Measurements from ENCODE around the gene DCST2.

Gene DCST2

DNA sequence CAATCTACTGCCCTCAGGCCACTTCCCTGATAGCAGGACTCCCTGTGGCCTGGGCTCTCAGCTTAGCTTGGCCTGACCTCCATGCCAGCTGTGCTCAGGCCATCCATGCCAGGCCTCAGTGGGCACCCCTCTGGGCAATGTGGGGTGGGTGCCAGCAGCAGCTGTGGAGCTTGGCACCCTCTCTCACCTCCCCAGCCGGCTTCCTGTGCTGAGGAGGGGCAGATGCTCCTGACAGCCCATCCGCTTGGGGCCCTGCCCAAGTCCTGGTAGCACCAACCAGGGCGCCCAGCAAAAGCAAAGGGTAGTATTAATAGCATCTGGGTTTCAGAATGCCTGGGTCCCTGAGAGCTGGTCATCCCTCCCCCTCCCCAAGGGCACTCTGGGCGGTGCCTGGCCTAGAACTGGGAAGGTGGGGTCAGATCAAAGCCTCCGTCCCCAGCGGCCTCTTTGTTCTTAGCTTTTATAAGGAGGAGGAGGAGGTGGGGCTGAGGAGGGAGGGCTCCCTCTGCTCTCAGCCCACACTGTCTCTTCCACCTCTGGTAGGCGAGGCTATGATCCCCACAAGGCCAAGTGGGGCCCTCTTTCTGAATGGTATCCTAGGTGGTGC is 36.1 kb upstream of the DCST2 start:
- no peak for DNase-seq

DNA sequence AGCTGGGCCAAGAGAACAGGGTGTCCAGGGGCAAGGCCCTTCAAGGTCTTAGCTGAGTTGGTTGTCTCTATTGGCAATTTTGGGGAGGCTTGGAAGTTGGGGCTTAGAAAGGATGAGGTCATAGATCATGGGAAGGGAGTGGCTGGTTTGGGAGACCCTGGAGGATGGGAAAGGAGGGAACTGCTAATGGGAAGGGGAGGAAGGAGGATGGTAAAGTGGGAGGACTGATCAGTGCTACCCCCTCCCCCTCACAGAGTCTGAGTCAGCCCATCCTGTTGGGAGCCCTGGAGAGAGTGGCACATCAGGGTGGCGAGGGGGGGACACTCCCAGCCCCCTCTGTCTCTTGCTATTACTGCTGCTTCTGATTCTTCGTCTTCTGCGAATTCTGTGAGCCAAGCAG is 35.0 kb upstream of the DCST2 start:
- no peak for DNase-seq

DNA sequence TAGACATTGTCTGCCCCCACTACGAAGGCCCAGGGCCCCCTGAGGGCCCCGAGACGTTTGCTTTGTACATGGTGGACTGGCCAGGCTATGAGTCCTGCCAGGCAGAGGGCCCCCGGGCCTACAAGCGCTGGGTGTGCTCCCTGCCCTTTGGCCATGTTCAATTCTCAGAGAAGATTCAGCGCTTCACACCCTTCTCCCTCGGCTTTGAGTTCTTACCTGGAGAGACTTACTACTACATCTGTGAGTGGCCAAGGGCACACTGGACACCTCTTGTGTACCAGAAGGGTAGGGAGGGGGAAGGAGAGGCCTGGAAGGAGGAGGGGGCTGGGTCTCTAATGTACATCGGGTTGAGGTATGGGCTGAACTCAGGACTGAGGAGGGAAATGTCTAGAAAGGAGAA is 33.2 kb upstream of the DCST2 start:
- no peak for DNase-seq

DNA sequence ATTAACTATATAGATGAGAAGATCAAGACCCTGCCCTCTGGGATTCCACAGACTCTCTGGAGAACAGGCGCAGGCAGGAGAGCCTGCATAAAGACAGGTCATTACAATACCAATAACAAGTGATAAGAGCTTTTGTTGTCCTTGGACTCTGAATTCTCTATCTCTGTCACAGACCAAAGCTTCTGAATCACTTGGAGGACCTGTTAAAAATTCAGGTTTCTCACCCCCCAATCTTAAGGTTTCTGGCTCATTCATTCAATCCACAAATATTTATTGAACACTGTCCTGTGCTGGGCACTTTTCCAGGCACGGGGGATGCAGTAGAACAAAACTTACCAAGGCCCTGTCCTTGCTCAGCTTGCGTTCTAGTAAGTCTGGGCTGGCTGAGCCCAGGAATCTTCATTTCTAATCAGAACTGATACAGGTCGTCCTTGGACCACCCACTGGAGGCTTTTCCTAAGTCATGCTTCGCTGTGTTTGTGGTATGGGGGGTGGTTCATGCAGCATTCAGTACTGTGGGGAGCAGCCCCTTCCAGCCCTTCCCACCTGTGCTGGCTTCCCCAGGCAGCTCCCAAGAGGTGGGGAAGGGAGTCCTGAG is 31.4 kb upstream of the DCST2 start:
- DNase-seq = no peak

DNA sequence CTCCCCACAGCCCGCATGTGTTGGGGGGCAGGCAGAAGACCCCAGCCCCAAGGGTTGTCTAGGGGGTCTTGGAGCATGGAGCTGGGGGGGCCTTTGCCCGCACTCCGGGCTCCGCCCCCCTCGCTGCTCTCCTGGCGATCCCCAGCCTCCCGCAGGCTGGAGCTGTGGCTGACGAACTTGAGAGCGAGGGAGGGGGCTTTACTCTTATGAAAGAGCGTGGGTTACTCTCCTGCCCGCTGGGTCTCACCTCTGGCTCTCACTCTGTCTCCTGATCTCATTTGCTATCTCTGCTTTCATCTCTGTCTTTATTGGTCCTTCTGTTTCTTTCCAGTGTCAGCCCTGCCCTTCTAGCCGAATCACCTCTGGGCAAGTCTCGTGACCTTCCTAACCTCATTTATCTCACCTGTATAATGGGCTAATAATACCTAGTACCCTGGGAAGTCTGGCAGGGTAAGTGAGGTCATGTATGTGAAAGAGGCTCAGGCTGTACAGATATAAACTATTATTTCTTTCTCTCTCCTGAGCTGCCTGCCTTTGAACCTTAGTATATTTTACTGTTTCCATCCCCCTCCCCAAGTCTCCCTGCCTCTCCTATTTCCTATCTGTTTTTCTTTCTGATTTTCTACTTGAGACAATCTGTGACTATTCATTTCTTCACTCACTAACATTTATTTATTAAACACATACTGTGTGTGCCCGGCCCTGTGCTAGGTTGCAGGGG is 30.7 kb upstream of the DCST2 start:
- no peak for DNase-seq

DNA sequence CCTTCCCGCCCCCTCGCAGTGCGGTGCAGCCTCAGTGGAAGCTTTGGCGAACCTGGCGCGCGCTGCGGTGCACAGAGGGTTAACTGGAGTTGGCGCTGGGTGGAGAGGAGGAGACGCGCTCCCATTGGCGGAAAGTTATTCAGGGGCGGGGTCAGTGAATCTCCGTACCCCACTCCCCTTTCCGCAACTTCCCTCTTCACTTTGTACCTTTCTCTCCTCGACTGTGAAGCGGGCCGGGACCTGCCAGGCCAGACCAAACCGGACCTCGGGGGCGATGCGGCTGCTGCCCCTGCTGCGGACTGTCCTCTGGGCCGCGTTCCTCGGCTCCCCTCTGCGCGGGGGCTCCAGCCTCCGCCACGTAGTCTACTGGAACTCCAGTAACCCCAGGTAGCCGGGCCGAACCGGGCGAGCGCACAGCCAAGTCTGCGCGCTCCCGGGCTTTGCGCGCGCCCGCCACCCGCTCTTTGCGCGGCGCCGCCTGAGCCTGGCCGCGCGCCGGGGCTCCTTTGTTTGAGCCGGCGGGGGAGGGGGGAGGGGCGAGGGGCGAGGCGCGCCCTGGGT is 30.0 kb upstream of the DCST2 start, which contains the start of gene EFNA4:
TSS of gene EFNA4 (plus strand) at position 191 of the 561 bp plus-strand sequence. CDS start at position 275, 84 bp downstream.
- DNase-seq = peak; percentile 82

DNA sequence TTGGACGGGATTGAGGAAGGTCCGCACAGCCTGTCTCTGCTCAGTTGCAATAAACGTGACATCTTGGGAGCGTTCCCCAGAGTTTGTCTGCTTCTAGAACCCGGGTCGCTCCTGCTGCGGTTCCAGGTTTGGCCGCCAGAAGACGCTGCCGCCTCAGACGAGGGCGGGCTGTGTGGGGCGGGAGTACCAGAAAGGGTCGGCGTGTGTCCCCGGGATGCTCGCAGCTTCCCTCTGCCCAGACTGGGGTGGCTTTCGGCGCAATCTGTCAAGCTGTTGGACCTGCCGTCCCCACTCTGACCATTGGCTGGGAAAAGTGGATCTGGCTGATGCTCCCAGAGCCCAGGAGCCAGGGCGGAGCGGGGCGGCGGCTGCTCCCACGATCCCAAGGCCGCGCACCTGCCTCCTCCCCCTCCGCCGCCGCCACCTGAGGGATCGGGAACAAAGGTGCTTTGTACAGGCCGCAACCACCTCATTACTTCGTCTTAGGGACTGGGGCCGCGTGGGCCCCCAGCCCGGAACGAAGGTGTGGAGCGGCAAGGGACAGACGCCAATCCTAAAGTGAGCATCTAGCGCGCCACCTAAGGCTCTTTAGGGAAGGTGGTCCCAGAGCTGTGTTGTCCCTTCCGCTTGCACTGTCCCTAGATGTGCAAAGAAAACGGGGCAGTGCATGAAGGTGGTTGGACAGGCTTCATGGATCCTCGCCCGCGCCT is 29.3 kb upstream of the DCST2 start:
- DNase-seq = peak; percentile 51

DNA sequence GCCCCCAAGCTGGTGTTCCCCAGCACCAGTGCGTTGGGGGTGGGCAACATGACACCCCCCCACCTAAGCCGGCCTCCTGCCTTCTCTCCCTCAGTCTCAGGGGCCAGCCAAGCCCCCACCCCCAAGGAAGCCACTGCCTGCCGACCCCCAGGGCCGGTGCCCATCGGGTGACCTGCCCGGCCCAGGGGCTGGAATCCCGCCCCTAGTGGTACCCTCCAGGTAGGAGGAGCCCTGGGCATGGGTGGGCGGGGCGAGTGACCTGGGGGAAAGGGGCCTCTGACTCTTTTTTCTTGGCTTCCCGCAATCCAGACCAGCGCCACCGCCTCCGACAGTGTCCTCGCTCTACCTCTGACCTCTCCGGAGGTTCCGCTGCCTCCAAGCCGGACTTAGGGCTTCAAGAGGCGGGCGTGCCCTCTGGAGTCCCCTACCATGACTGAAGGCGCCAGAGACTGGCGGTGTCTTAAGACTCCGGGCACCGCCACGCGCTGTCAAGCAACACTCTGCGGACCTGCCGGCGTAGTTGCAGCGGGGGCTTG is 28.6 kb upstream of the DCST2 start:
- DNase-seq = no peak

DNA sequence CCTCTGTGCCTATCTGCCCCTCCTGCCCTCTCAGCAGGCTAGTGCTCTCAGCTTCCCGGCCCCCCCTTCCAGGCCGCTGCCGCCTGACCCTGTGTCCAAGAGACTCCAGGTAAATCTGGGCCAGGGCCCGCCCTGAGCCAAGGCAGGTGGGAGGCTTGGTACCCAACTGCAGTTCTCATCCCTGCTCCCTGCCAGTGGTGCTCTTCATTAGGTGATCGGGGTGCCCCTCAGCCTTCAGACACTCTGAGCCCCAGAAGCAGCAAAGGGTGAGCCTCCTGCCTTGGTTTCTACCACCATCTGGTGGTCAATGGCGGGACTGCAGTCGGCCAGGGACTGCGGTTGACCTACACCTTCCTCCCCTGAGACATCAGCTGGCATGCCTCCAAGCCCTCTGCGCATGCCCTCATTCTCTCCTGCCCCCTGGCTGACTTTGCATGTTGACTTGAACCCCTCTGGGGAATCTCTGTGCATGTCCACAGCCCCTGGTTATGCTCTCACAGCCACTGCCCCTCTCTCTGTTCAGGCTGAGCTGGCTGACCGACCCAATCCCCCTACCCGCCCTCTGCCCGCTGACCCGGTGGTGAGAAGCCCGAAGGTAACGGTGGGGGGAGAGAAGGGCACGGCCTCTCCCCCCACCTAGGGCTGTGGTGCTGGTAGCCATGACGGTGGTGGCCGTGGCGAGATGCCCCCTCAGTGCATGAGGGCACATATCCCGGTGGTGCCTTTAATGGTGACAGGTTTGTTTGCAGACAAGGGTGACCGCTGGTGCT is 28.0 kb upstream of the DCST2 start:
- peak; percentile 88 for DNase-seq

DNA sequence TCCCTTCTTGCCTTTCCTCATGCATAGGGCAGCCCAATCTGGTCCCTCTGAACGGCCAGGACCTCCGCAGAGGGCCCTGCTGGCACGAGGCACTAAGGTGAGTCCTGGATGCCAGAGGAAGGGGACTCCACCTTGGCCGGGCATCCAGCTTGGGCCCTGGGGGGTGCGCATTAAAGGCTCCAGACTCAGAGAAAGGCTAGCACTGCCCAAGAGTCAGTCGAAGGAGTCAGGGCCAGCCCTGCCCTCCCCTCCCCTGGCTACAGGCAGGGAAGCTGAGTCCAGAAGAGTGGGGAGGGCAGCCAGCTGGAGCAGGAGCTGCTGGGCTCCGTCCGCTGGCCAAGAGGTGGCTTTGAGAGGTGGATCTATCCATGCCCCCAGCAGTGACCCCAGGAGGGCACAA is 27.2 kb upstream of the DCST2 start:
- no peak for DNase-seq

DNA sequence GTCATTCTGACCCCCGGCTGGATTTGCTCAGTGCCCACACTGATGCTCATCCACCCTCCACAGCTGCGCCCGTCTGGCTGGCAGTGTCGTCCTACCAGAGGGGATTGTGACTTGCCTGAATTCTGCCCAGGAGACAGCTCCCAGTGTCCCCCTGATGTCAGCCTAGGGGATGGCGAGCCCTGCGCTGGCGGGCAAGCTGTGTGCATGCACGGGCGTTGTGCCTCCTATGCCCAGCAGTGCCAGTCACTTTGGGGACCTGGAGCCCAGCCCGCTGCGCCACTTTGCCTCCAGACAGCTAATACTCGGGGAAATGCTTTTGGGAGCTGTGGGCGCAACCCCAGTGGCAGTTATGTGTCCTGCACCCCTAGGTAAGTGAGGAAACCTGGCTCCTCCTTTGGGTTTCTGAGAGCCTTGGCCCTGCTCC is 24.2 kb upstream of the DCST2 start:
- DNase-seq = no peak

DNA sequence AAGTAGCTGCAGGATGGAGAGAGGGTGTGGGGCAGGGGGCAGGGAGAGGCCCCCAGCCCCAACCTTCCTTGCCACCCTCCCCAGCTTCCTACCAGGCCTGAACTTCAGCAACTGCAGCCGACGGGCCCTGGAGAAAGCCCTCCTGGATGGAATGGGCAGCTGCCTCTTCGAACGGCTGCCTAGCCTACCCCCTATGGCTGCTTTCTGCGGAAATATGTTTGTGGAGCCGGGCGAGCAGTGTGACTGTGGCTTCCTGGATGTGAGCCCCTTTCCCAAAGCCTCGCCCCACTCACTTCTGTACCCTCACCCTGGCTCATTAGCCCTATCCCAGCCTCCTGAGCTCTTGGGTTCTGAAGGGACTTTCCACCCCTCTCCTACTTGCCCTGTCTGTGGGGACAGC is 23.5 kb upstream of the DCST2 start:
- DNase-seq = no peak

DNA sequence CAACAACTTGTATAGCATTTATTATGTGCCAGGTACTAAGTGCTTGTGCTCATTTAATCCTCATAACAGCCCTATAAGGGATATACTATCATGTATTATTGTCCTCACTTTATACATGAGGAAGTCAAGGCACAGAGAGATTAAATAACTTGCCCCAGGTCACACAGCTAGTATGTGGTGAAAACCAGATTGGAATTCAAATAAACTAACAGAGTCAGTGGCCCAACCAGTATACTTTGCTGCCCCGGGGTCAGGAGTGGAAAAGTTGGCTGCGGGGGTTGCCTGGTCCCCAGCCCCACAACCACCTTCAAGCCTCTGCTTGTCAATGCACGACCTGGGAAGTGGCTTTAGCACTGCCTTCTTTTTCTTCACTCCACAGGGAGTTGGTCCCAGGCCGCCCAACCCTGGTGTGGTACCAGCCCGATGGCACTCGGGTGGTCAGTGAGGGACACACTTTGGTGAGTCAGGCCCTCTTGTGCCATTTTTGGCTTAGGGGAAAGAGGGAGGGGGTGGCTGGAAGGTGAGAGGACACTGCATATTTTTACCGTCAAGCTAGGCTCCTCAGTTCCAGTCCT is 20.0 kb upstream of the DCST2 start:
- no peak for DNase-seq

DNA sequence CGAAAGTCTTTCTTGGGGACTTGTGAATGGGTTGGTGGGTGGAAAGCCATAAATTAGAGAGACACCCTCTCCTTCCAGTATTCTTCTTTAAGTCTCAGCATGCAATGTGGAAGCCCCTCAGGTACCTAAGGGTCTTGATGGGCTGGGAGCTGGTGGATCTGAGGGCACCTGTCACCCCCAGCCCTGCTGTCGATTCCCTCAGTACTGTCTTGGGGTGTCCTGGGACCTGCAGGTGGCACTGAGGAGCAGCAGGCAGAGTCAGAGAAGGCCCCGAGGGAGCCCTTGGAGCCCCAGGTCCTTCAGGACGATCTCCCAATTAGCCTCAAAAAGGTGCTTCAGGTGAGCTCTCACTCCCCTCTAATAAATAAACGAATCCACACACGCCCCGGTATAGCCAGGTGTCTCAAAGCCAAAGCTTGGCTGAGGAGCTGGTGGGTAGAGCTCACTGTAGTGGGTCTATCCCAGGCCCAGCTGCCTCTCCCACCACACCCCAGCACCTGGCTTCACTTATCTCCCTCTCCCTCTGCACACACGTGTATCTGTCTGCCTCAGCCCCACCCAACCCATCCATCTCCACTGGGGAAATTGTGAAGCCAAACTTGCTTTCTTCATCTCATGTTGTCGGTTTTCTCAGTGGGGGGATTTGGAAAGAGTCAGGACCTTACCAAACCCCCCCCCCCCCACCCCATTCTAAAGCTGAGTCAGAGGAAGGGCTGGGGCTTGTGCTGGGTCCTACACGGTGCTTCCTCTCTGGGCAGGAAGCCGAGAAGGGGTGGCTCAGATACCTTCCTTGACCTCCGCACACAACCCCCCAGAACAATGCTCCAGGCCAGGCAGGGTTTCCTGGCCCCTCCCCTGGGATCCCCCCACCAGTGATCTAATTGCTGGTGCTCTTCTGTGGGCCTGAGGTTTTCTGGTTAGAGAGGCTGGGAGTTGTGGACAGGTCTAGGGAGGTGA is 19.1 kb upstream of the DCST2 start:
- DNase-seq = peak; percentile 18

DNA sequence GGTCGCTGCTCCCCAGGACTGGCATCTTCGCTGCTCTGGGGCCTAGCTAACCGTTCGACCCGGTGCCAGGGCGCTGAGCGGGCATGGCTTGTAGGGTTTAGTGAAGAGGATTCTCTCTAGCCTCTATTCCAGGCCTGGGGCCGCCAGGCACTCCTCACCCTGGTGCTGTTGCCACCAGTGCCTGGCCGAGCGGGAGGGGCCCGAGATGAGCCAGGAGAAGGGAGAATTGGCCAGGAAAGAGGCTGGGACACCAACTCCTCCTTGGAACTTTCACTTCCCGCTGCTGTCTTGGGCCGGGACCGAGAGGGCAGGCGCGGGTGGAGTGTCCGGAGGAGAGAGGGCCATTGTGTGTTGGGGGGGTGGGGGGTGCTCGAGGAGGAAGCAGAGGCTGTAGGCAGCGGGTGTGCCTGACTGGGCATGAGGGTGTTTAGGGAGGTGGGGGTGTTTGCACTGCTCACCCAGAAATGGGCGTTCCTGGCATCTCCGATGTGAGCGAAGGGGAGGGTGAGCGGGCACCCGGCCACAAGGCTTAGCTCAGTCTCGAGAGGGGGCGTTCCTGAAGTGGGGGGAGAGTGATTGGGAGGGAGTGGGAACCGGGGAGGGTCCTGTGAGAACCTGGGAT is 18.3 kb upstream of the DCST2 start:
- DNase-seq = peak; percentile 30

DNA sequence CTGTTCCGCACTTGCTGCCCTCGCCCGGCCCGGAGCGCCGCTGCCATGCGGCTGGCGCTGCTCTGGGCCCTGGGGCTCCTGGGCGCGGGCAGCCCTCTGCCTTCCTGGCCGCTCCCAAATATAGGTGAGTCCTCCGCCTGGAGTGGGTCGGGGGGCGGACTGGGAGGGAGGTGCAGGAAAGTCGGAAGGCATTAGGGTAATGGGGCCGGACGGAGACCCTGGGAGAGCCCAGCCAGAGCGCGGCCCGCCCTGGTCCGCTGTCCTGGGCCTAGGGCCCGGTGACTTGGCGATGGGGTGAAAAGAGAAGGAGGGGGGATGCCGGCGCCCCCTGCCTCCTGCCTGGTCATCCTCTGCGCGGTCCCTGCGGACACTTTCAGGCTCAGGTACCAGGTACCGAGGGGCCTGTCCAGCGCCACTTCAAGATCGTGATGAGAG is 17.8 kb upstream of the DCST2 start:
- DNase-seq = no peak

DNA sequence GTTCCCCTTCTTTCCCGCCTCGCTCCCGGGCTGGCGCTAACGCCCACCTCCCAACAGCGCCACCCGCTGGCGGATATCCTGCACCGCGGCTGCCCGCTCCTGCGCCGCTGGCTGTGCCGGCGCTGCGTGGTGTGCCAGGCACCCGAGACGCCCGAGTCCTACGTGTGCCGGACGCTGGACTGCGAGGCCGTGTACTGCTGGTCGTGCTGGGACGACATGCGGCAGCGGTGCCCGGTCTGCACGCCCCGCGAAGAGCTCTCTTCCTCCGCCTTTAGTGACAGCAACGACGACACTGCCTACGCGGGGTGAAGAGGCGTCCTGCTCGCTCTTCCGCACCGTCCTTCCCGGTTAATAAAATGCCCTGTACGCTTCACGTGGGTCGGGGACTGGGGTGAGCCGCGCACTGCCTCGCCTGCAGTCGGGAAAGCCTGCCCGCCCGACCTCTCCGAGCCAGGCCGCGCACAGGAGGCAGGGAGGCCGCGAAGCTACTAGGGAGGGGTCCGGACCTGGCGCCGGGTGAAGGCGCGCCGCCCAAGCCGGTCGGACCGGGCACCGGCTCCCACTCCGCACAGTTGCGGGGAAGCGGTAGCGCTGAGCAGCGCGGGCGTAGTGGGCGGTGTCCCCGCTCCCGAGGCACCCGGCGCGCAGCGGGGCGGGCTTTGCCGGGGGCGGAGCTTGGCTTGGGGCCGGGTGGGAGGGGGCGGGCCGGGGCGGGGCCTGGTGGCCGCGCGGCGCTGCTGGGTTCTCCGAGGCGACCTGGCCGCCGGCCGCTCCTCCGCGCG is 17.2 kb upstream of the DCST2 start, which contains the start of gene ADAM15:
TSS of gene ADAM15 (plus strand) at position 757 of the 782 bp plus-strand sequence. CDS start 71 bp downstream, outside the sequence.
- peak; percentile 73 for DNase-seq

DNA sequence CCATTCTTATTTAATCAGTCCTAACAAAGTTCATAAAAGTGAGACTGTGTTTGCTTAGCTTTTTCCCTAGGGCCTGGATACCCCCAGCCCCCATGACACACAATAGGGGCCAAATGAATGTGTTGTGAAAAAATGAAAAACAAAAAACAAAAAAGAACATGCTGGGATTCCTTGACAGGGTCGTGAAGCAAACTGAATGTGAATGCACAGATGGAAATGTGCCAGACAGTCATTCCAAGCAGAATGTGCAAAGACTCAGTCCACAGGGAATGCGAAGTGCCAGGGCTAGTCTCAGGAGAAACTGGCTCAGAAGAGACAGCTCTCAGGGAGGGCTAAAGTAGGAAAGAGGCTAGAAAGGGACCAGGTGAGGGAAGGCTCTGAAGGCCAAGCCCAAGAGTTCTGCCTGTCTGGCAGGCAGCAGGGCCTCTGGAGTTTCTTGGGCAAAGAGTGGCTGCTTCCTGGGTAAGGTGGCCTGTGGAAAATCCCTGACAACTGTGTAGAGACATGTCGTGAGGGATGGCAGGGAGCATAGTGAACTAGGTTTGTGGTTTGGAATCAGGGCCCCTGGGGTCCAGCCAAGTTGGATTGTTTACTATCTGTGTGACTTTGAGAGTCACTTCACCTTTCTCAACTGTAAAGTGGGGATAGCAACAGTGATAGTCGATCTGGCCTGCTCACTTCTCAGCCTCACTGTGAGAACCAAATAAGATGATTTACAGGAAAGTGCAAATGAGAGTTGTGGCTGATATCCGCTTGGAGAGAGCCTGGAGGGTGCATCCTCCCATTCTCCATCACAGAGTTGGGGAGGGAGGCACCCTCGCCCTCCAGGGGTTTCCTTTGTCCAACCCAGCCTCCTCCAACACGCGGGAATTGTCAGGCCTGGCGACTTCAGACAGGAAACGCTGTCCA is 16.3 kb upstream of the DCST2 start:
- no peak for DNase-seq

Data from central memory CD4-positive, alpha-beta T cell (primary cell).